GM19438 (cell line): ENCODE measurements around the gene PRKAR2A.

ENCODE experiments used
- ATAC-seq: cut with Tn5 transposase; IDR thresholded peaks from one replicate; pipeline ENCODE4 v1.9.1; 2021; ENCODE audit warnings: low read depth; ENCODE audit not compliant: unreplicated experiment

PRKAR2A gene

DNA sequence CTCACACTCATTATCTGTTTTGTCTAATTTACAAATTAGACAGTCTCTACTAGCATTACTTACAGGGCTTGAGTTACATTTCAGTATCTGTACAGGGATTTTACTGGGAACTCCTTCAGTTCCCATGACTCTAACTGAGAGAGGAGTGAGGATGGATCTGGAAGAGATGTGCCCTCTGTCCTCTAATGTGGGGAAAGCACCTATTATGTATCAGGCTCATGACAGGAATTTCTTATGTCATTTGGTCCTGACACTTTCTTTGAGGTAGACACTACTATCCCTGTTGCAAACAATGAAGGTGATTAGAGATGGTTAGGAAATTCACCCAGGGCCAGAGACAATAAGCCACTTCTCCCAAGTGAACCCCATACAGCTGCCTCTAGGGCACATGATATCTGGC is 151.1 kb downstream of the PRKAR2A start:
- ATAC-seq = no peak
